RWPE1 (cell line): ENCODE results near the gene ZDHHC17.

ENCODE experiments used
- CTCF ChIA-PET: fragments of 350-600 bp; sonication (Branson Sonifier 250); formaldehyde crosslinking; extraction: SDS; loops from one replicate; lab custom pipeline; 2021; lab: Yijun Ruan, JAX
- POLR2A ChIA-PET: fragments of 400-600 bp; formaldehyde crosslinking; extraction: SDS; loops from one replicate; lab custom pipeline; 2020; ENCODE audit warnings: antibody characterized with exemption; ENCODE audit not compliant: low non-redundant PET; lab: Yijun Ruan, JAX
- DNase-seq: peaks from one replicate; pipeline ENCODE4 v3.0.0; 2012; ENCODE audit warnings: low spot score
- H3K27ac ChIP-seq: fragments of 450-650 bp; 2 replicates; pipeline ENCODE4 v1.5.1; 2017
- TF ChIP-seq, protein P1 (sequence below): fragments of 450-650 bp; conservative IDR thresholded peaks from 2 replicates; pipeline ENCODE4 v1.5.1; 2017; ENCODE audit warnings: low read depth, mild to moderate bottlenecking

ZDHHC17 gene

DNA sequence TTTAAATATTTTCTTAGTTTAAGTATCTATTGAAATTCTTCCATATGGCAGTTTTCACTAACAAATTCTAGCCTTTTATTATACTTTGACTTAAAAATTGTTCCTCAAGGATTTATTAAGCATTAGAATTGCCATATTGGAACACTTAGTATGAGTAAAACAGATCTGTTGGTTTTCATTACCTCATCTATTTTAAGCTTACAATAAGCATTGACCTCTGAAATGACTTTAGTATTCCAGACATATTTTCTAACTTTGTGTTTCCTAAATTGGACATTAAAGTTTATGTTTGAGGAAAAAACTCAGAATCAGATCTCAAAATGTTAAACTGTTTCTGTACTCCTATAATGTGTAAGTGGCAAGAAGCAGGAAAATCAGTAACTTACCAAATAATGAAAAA, 66.5 kb downstream of the ZDHHC17 start:
- no peak overlapping the region for H3K27ac ChIP-seq
- ChIA-PET POLR2A (no interaction called here), CTCF (no interaction called here)
- DNase-seq, result no peak
- TF ChIP-seq, protein P1, sequence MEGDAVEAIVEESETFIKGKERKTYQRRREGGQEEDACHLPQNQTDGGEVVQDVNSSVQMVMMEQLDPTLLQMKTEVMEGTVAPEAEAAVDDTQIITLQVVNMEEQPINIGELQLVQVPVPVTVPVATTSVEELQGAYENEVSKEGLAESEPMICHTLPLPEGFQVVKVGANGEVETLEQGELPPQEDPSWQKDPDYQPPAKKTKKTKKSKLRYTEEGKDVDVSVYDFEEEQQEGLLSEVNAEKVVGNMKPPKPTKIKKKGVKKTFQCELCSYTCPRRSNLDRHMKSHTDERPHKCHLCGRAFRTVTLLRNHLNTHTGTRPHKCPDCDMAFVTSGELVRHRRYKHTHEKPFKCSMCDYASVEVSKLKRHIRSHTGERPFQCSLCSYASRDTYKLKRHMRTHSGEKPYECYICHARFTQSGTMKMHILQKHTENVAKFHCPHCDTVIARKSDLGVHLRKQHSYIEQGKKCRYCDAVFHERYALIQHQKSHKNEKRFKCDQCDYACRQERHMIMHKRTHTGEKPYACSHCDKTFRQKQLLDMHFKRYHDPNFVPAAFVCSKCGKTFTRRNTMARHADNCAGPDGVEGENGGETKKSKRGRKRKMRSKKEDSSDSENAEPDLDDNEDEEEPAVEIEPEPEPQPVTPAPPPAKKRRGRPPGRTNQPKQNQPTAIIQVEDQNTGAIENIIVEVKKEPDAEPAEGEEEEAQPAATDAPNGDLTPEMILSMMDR, result no peak

GRCh38 chr12:76836633-76837032, 72.7 kb downstream of the ZDHHC17 start:
- no peak overlapping the region for H3K27ac ChIP-seq
- TF ChIP-seq, protein P1, result no peak
- no peak for DNase-seq
- POLR2A ChIA-PET, result no interaction called here
- CTCF ChIA-PET, result interaction anchor here (1.0 kb wide), 1 partner anchor 174 kb away, joined by 3 read pairs; no protein-coding TSS in a partner anchor

- CTCF ChIA-PET, result no interaction called here
- no peak for DNase-seq
- TF ChIP-seq, protein P1, result no peak
- no peak overlapping the region for H3K27ac ChIP-seq
- POLR2A ChIA-PET, result no interaction called here
Observed at GRCh38 chr12:76847260-76847659, 83.3 kb downstream of the ZDHHC17 start.

DNA sequence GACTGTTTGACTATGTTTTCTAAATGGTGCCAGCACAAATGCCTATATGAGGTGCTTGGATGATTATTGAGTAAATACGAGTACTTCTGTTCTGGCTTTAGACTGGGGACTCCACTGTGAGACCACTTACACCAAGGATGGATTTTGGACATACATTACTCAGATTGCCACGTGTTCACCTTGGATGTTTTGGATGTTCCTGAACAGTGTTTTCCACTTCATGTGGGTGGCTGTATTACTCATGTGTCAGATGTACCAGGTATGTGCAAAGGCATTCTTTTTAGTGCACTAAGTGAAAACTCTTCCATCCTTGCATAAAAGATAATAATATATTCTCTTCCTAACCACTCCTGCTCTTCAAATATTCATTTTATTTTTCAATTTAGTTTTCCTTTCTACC, 84.2 kb downstream of the ZDHHC17 start:
- CTCF ChIA-PET, result no interaction called here
- POLR2A ChIA-PET, result no interaction called here
- TF ChIP-seq, protein P1, result no peak
- no peak for DNase-seq
- H3K27ac ChIP-seq, result no peak overlapping the region

- TF ChIP-seq, protein P1, result no peak
- no peak overlapping the region for H3K27ac ChIP-seq
- POLR2A ChIA-PET, result no interaction called here
- DNase-seq, result no peak
- CTCF ChIA-PET, result interaction anchor here (0.6 kb wide), 1 partner anchor 147 kb away, joined by 3 read pairs; no protein-coding TSS in a partner anchor
Observed at GRCh38 chr12:76852106-76852505, 88.2 kb downstream of the ZDHHC17 start.

DNA sequence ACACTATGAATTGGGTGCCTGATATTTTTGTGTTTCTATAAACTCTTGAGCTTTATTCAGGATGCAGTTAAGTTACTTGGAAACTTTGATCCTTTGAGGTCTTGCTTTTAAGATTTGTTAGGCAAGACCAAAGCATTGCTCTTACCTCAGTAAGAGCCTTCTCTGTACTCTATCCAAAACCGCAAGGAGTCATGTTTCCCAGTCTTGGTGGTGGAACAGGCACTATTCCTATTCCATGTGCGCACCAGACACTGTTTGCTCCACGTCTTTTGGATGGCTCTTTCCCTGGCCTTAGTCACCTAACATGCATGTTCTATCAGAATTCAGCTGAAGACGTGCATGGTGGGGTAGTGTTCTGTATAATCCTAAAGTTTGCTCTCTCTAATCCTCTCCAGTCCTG, 91.4 kb downstream of the ZDHHC17 start:
- CTCF ChIA-PET, result no interaction called here
- DNase-seq, result no peak
- POLR2A ChIA-PET, result no interaction called here
- TF ChIP-seq, protein P1, result no peak
- H3K27ac ChIP-seq, result no peak overlapping the region
